Measurements from ENCODE around the gene SP3.

DNA sequence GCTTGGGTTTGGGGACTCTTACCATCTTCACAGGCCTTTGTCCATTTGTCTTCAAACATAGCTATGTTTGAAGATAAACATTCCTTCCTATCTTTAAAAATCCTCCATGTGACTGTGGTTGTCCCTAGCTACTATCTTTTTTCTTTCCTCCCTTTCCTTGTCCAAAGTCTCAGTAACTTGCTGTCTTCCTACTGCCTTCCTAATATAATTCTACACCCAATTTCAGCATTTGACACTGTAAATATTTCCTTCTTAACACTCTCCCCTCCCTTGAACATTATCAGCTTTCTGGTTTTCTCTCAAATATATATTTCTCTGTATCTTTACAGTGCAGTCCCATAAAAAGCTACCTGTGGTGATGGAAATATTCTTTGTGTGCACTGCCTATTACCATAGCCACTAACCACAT lies 5.3 kb upstream of the SP3 start:
- TF ChIP-seq, protein P1, sequence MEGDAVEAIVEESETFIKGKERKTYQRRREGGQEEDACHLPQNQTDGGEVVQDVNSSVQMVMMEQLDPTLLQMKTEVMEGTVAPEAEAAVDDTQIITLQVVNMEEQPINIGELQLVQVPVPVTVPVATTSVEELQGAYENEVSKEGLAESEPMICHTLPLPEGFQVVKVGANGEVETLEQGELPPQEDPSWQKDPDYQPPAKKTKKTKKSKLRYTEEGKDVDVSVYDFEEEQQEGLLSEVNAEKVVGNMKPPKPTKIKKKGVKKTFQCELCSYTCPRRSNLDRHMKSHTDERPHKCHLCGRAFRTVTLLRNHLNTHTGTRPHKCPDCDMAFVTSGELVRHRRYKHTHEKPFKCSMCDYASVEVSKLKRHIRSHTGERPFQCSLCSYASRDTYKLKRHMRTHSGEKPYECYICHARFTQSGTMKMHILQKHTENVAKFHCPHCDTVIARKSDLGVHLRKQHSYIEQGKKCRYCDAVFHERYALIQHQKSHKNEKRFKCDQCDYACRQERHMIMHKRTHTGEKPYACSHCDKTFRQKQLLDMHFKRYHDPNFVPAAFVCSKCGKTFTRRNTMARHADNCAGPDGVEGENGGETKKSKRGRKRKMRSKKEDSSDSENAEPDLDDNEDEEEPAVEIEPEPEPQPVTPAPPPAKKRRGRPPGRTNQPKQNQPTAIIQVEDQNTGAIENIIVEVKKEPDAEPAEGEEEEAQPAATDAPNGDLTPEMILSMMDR (IDR thresholded peaks at IDR 0.05), result no peak
- no peak for TF ChIP-seq POLR2A (IDR thresholded peaks at IDR 0.05)
